T-helper 1 cell treated with Interleukin-12 subunit alpha and Interleukin-12 subunit beta and Interleukin-4 antibody, amounts not matched to agents 30 μg/mL and 1 μg/mL, for 36 hours (primary cell): ENCODE measurements around the gene SRD5A3.
"Not testable (repeated sequence)": the region's sequence is repeated elsewhere in the genome, so short reads cannot be mapped to it uniquely, and the experiment has no call there.

Source experiments
- H3K27ac Mint-ChIP-seq: one replicate; pipeline ENCODE4 v1.8.0; 2021; ENCODE audit warnings: mild to moderate bottlenecking, mixed read lengths
- H3K27me3 Mint-ChIP-seq: one replicate; pipeline ENCODE4 v1.8.0; 2021; ENCODE audit warnings: low read depth, mixed read lengths
- H3K36me3 Mint-ChIP-seq: one replicate; pipeline ENCODE4 v1.8.0; 2021; ENCODE audit warnings: low read depth, mixed read lengths
- H3K4me1 Mint-ChIP-seq: one replicate; pipeline ENCODE4 v1.8.0; 2021; ENCODE audit warnings: low read depth, mixed read lengths
- H3K4me3 Mint-ChIP-seq: one replicate; pipeline ENCODE4 v1.8.0; 2021; ENCODE audit warnings: mild to moderate bottlenecking, moderate library complexity, mixed read lengths
- H3K9me3 Mint-ChIP-seq: one replicate; pipeline ENCODE4 v1.8.0; 2021; ENCODE audit warnings: mixed read lengths

SRD5A3 gene

GRCh38 chr4:55355555-55355954 is 9.5 kb downstream of the SRD5A3 start:
- no peaks in the 10 kb centered on the region for H3K27me3 Mint-ChIP-seq
- peaks cover 5% of the 10 kb centered on the region for H3K9me3 Mint-ChIP-seq
- peaks cover 13% of the 10 kb centered on the region for H3K36me3 Mint-ChIP-seq
- no peak overlapping the region for H3K27ac Mint-ChIP-seq
- H3K4me1 Mint-ChIP-seq = peaks cover 5% of the 10 kb centered on the region
- no peak overlapping the region for H3K4me3 Mint-ChIP-seq

GRCh38 chr4:55356991-55357461 is 11.0 kb downstream of the SRD5A3 start:
- H3K27ac Mint-ChIP-seq = no peak overlapping the region
- no peak overlapping the region for H3K4me3 Mint-ChIP-seq
- H3K4me1 Mint-ChIP-seq = peaks cover 5% of the 10 kb centered on the region
- H3K27me3 Mint-ChIP-seq = no peaks in the 10 kb centered on the region
- H3K36me3 Mint-ChIP-seq = peaks cover 13% of the 10 kb centered on the region
- peaks cover 5% of the 10 kb centered on the region for H3K9me3 Mint-ChIP-seq

DNA sequence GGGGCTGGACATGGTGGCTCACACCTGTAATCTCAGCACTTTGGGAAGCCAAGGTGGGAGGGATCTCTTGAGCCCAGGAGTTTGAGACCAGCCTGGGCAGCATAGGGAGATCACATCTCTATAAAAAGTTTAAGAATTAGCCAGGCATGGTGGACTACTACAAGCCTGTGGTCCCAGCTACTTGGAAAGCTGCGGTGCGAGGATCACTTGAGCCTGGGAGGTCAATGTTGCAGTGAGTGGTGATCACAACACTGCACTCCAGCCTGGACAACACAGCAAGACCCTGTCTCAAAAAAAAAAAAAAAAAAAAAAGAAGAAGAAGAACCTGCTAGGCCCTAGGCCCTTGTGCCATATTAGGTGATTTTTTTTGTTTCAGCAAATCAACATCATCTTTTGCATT is 12.2 kb downstream of the SRD5A3 start:
- no peaks in the 10 kb centered on the region for H3K27me3 Mint-ChIP-seq
- peaks cover 10% of the 10 kb centered on the region for H3K36me3 Mint-ChIP-seq
- no peaks in the 10 kb centered on the region for H3K9me3 Mint-ChIP-seq
- H3K4me1 Mint-ChIP-seq = peaks cover 5% of the 10 kb centered on the region
- no peak overlapping the region for H3K27ac Mint-ChIP-seq
- no peak overlapping the region for H3K4me3 Mint-ChIP-seq

DNA sequence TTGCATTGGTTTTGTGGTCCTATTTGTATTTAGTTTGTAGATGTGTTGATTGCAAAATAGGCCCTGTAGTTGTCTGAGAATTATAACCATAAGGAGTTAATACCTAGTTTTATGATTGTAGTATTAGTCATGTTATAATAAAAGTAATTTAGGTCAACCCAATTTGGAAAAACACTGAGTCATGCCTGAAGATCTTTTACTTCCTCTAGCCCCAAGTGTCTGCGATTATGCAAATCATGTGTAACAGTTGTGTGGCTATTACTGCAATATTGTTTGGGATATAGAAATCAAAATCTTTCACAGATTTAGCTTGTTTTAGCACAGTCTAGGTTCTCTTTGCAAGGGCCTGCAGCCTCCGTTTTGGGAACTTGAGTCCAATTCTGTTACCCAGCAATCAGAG is 12.6 kb downstream of the SRD5A3 start:
- Mint-ChIP-seq H3K27me3 (no peaks in the 10 kb centered on the region), H3K36me3 (peaks cover 10% of the 10 kb centered on the region), H3K27ac (no peak overlapping the region), H3K9me3 (no peaks in the 10 kb centered on the region), H3K4me3 (no peak overlapping the region), H3K4me1 (peaks cover 5% of the 10 kb centered on the region)

GRCh38 chr4:55359397-55359916 is 13.4 kb downstream of the SRD5A3 start:
- Mint-ChIP-seq H3K27me3 (no peaks in the 10 kb centered on the region), H3K4me3 (no peak overlapping the region), H3K36me3 (peaks cover 9% of the 10 kb centered on the region), H3K27ac (no peak overlapping the region), H3K4me1 (peaks cover 5% of the 10 kb centered on the region), H3K9me3 (no peaks in the 10 kb centered on the region)

DNA sequence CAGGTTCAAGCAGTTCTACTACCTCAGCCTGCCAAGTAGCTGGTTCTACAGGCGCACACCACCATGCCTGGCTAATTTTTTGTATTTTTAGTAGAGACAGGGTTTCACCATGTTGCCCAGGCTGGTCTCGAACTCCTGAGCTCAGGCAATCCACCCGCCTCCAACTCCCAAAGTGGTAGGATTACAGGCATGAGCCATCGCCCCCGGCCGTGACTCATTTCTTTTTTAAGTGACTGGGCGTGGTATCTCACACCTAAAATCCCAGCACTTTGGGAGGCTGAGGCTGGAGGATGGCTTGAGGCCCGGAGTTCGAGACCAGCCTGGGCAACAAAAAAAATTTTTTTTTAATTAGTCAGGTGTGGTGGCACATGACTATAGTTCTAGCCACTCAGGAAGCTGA is 16.9 kb downstream of the SRD5A3 start:
- not testable (repeated sequence) for H3K36me3 Mint-ChIP-seq, H3K4me1 Mint-ChIP-seq, H3K4me3 Mint-ChIP-seq, H3K27me3 Mint-ChIP-seq, H3K9me3 Mint-ChIP-seq, H3K27ac Mint-ChIP-seq

DNA sequence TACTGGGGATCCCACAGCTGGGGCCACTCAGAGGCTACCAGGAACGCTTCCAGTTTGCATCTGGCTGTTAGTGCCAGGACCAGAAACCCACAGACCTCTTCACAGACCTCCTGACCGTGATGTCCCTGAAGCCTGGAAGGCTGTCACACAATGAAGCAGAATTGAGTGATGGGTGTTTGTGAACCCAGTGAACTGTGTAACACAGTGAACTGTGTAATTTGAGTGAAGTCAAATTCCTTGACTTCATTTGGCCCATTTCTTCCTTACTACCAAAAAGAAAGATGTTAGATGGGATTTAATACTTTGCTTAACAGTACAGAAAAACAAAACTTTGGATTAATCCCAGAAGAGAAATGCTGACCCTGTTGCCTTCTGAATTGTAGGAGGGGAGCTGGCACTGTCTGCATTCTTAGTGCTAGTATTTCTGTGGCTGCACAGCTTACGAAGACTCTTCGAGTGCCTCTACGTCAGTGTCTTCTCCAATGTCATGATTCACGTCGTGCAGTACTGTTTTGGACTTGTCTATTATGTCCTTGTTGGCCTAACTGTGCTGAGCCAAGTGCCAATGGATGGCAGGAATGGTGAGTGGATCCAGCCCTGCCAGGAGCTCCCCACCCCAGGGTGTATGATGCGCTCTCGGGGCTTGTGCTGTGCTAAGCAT is 17.8 kb downstream of the SRD5A3 start:
- no peak overlapping the region for H3K4me3 Mint-ChIP-seq
- peaks cover 3% of the 10 kb centered on the region for H3K4me1 Mint-ChIP-seq
- H3K36me3 Mint-ChIP-seq = no peaks in the 10 kb centered on the region
- no peak overlapping the region for H3K27ac Mint-ChIP-seq
- H3K9me3 Mint-ChIP-seq = no peaks in the 10 kb centered on the region
- no peaks in the 10 kb centered on the region for H3K27me3 Mint-ChIP-seq

DNA sequence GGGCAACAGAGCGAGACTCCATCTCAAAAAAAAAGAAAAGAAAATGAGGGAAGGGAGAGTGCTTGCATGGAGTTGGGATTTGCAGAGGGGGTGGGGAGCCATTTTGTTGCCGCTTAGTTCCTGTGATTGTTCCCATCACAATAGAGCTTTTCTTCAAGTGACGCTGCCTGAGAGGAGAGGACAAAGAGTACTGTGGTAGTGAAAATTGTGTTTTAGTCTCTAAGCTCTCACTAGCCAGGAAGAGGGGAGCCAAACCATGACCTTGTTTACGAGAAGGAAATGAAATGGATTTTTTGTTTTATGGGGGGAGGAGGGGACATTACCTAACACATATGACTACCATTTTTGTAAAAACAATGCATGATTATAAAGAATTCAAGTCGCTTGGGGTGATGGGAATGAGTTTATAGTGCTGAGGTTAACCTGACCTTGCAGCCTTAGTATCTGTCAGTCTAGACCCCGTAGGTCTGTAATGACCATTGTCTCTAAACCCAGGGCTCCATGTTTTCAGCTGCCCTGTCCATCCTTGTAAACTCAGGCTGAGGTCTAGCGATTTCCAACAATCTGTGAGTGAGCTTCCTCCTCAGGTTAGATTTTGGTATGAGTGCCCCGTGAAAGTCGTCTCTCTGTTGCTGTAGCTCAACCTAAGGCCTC is 18.8 kb downstream of the SRD5A3 start:
- Mint-ChIP-seq H3K9me3 (no peaks in the 10 kb centered on the region), H3K4me3 (no peak overlapping the region), H3K27ac (no peak overlapping the region), H3K27me3 (no peaks in the 10 kb centered on the region), H3K4me1 (no peaks in the 10 kb centered on the region), H3K36me3 (no peaks in the 10 kb centered on the region)

DNA sequence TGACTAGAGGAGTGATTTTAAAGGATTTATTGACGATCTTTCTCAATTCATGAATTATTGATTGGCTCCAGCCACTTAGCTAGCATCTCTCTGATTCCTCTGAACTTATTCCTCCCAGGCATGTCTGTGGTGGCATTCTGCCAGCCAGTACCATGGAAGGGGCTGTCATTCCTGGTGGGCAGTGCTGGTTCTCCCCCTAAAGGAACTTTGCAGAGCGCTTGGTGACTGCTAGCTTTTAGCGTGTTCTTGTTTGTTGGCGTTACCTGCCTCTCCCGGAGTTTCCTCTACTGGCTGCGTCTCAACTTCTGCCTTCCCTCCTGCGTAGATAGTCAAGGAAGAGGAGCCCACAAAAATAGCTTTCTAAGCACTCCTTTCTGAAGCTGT is 19.3 kb downstream of the SRD5A3 start:
- Mint-ChIP-seq H3K36me3 (no peaks in the 10 kb centered on the region), H3K4me1 (no peaks in the 10 kb centered on the region), H3K4me3 (no peak overlapping the region), H3K27me3 (no peaks in the 10 kb centered on the region), H3K27ac (no peak overlapping the region), H3K9me3 (no peaks in the 10 kb centered on the region)

GRCh38 chr4:55366621-55367020 is 20.6 kb downstream of the SRD5A3 start:
- H3K27me3 Mint-ChIP-seq = no peaks in the 10 kb centered on the region
- H3K9me3 Mint-ChIP-seq = no peaks in the 10 kb centered on the region
- H3K4me1 Mint-ChIP-seq = no peaks in the 10 kb centered on the region
- no peaks in the 10 kb centered on the region for H3K36me3 Mint-ChIP-seq
- no peak overlapping the region for H3K4me3 Mint-ChIP-seq
- no peak overlapping the region for H3K27ac Mint-ChIP-seq

DNA sequence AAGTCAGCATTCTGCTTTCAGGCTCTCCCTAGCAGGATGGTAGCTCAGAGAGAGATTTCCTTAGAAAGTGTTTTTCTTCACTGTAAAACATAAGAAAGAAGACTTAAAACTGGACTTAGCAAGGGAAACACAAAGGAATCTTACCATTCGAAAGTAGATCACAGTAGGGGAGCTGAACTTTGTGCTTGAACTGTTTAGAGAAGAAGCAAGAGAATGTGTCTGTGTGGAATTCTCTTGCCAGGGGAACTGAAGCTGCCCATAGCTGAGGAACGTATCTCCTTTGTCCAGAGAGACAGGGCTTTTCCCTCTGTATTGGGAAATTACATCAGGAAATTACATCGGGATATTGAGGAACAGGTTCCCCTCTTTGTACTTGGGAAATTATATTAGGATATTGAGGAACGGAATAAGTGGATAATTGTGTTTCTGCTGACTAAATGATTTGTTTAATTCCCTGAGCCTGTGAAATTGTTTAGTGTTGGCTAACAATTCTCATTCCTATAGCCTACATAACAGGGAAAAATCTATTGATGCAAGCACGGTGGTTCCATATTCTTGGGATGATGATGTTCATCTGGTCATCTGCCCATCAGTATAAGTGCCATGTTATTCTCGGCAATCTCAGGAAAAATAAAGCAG is 21.2 kb downstream of the SRD5A3 start:
- H3K4me1 Mint-ChIP-seq = no peaks in the 10 kb centered on the region
- H3K4me3 Mint-ChIP-seq = no peak overlapping the region
- H3K36me3 Mint-ChIP-seq = no peaks in the 10 kb centered on the region
- H3K27me3 Mint-ChIP-seq = no peaks in the 10 kb centered on the region
- no peak overlapping the region for H3K27ac Mint-ChIP-seq
- no peaks in the 10 kb centered on the region for H3K9me3 Mint-ChIP-seq

DNA sequence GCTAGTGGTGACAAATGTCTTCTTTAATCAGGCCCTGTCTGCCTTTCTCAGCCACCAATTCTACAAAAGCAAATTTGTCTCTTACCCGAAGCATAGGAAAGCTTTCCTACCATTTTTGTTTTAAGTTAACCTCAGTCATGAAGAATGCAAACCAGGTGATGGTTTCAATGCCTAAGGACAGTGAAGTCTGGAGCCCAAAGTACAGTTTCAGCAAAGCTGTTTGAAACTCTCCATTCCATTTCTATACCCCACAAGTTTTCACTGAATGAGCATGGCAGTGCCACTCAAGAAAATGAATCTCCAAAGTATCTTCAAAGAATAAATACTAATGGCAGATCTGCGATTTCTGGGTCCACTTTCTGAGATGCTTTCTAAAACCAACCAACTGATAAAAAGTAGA is 23.9 kb downstream of the SRD5A3 start:
- Mint-ChIP-seq H3K9me3 (no peaks in the 10 kb centered on the region), H3K4me3 (no peak overlapping the region), H3K27ac (no peak overlapping the region), H3K4me1 (no peaks in the 10 kb centered on the region), H3K27me3 (no peaks in the 10 kb centered on the region), H3K36me3 (no peaks in the 10 kb centered on the region)

- no peaks in the 10 kb centered on the region for H3K9me3 Mint-ChIP-seq
- H3K36me3 Mint-ChIP-seq = no peaks in the 10 kb centered on the region
- no peaks in the 10 kb centered on the region for H3K27me3 Mint-ChIP-seq
- H3K4me1 Mint-ChIP-seq = peaks cover 3% of the 10 kb centered on the region
- H3K4me3 Mint-ChIP-seq = no peak overlapping the region
- no peak overlapping the region for H3K27ac Mint-ChIP-seq
These were observed 26.2 kb downstream of the SRD5A3 start for GRCh38 chr4:55372259-55372658.

GRCh38 chr4:55373461-55373860 is 27.4 kb downstream of the SRD5A3 start:
- no peak overlapping the region for H3K4me3 Mint-ChIP-seq
- H3K4me1 Mint-ChIP-seq = peaks cover 4% of the 10 kb centered on the region
- no peaks in the 10 kb centered on the region for H3K27me3 Mint-ChIP-seq
- no peak overlapping the region for H3K27ac Mint-ChIP-seq
- H3K36me3 Mint-ChIP-seq = no peaks in the 10 kb centered on the region
- H3K9me3 Mint-ChIP-seq = no peaks in the 10 kb centered on the region

- Mint-ChIP-seq H3K36me3 (no peaks in the 10 kb centered on the region), H3K4me1 (peaks cover 4% of the 10 kb centered on the region), H3K9me3 (no peaks in the 10 kb centered on the region), H3K4me3 (no peak overlapping the region), H3K27me3 (no peaks in the 10 kb centered on the region), H3K27ac (no peak overlapping the region)
These were observed 30.7 kb downstream of the SRD5A3 start for GRCh38 chr4:55376698-55377097.
